HG02885 (cell line): ENCODE measurements around the gene CACNB1.

Experiments
- ATAC-seq: cut with Tn5 transposase; IDR thresholded peaks from one replicate; pipeline ENCODE4 v1.9.1; 2021; ENCODE audit warnings: mild to moderate bottlenecking; ENCODE audit not compliant: unreplicated experiment, poor library complexity

The CACNB1 gene

DNA sequence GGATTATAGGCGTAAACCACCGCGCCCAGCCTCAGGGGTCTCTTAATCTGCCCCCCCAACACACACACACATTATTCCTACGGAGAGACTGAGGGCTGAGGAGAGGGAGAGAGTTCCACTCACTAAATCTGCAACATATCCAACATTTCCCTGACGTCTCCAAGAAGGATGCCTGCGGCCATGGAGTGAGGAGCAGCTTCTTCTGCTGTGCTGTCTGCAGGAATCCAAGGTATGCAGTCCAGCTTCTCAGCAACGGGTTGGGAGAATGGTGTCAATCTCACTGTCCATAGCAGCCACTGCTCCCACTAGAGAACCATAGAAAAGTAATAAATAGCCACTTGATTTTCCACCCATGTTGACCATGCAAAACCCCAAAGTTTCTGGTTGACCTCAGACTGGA lies 41.0 kb downstream of the CACNB1 start:
- no peak for ATAC-seq

DNA sequence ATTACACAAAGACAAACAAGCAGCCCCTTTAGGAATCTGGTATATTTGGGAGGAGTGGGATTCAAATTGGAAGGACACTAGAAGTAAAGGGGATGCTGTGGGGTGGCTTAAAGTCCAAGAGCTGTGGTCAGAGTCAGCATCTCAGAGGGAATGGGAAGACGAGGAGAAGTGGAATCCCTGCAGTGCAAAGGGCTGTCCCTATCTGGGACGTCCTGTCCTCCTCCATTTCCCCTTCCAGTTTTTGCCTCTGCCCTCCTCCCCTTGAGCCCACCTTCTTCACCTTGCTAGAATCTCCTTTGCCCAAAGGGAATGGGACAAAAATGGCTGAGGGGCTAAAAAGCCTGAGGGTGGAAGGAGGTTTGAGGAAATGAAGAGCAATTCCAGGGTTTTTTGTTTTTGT lies 41.8 kb downstream of the CACNB1 start:
- ATAC-seq, result no peak

DNA sequence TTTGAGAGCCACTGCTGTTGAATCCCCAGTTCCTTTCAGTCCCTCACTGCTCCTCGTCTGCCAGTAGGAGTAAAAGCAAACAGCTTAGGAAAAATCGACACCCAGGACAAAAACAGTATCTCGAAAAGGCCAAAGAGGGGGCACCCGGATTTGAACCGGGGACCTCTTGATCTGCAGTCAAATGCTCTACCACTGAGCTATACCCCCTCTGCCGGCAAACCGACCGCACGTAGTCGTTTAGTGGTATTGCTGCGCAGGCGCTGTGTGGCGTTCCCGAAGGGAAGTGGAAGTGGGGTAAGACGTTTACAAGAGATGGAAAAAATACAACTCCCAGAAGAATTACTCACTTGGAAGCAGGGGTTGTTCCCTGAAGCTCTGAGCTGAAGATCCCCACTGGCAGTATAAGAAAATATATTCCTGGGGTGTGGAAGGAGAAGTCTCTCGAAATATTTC lies 43.8 kb downstream of the CACNB1 start:
- ATAC-seq, result peak; percentile 59

DNA sequence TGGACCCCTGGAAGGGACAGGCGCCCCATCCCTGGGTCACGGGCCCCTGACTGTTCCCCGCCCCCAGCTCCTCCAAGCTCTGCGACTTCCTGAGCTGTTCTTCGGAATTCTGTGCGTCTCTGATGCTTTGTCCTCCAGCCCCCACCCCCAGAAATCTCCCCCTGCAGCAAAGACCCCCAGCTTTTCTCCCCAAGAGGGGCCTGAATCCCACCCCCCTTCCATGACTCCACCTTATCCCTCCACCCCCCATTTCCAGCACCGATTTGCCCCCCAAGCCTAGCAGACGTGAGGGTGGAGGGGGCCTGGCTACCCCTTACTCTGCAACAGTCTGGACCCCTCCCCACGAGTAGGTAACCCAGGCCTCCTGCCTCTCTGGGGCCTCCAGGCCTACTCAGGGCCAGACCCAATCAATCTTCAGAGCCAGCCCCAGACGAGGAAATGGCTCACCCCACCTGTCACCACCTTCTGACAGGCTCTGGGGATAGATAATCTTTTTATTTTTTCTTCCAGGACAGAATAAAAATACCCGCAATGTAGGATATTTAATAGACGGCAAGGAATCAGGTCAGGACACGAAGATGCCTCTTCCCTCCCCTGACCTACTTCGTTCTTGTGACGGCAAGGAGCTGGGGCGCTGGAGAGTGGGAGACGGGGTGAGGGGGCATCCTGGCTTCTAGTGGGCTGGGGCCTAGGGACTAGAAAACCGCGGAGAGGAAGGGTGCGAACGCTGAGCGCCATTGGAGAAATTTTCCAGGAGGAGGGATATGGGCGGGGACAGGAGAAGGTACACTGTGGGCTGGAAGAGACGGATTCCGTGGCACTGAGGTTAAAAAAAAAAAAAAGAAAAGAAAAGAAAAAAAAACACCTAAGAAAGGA lies 45.3 kb downstream of the CACNB1 start:
- ATAC-seq, result no peak

DNA sequence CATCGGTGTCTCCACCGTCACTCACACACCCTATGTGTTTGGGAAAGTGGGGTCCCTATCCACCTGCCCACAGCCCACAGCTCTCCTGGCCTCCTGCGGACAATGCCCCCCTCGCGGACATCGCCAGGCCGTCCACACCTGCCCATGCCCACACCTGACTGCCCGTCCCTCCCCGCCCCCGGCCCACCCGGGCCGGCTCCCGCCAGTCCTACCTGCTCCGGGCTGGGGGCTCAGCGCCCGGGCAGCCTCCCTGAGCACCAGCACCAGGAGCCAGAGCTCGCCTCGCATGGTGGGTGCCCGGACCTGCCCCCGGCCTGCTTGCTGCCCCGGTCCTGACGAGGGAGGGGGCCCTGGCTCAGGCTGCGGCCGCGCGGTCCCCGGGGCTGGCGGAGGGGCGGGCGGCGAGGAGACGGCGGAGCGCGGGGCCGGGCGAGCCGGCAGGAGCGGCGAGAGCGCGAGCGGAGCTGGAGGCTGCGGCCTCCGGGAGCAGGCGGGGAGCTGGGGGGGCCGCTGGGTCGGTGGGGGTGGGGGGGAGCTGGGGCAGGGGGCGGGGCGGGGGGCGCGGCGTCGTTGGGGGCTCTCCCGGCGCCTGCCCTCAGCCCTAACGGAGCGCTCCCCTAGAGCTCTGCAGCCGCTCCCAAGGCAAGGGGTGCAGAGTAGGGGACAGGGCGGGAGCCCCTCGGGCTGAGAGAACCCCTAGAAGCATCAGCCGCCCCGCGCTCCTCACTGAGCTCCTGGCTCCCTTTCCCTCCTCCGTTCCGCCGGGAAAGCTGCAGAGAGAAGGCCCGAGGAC lies 46.1 kb downstream of the CACNB1 start, which contains the start of gene PLXDC1:
PLXDC1 (minus strand) TSS at position 488 of the 793 bp plus-strand sequence; CDS start at position 288, 200 bp downstream.
- ATAC-seq, result no peak

DNA sequence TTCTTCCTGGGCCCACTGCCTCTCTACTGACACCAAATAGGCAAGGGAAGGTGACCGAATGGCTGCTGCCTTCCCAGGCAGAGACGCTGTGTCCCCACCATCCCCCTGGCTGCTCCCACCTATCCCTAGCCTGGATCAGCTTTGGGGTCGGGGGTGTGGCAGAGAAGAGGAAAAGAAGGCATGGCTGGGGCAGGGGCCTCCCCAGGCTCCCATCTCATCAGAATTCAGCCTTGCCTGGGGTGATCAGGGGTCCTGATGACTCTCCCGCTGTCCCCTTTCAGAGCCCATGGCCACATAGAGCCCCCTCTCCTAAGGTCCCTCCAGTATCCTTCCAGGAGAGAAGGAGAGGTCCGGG lies 46.7 kb downstream of the CACNB1 start:
- ATAC-seq, result no peak

DNA sequence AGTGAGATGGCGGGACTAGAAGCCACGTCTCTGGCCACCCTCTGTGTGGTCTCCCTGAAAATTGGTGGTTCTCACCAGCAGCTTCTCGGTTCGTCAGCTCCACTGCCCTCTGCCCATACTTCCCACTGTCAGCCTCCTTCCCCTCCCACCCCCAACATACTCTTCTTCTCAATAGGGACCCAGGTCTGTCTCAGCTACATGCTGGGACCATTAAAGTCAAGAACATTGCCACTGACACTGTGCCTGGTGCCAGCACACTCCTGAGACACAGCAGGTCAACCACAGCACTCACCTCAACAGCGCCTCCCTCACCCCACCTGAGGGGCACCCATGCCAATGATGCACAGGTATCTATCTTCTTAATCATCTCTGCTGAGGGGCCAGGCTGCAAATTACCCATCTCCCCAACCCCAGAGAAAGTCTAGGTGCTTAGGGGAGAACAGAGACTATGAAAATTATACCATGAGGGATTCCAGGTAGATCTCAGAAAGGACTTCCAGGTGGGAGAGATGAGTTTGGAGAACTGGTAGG lies 47.3 kb downstream of the CACNB1 start:
- no peak for ATAC-seq

DNA sequence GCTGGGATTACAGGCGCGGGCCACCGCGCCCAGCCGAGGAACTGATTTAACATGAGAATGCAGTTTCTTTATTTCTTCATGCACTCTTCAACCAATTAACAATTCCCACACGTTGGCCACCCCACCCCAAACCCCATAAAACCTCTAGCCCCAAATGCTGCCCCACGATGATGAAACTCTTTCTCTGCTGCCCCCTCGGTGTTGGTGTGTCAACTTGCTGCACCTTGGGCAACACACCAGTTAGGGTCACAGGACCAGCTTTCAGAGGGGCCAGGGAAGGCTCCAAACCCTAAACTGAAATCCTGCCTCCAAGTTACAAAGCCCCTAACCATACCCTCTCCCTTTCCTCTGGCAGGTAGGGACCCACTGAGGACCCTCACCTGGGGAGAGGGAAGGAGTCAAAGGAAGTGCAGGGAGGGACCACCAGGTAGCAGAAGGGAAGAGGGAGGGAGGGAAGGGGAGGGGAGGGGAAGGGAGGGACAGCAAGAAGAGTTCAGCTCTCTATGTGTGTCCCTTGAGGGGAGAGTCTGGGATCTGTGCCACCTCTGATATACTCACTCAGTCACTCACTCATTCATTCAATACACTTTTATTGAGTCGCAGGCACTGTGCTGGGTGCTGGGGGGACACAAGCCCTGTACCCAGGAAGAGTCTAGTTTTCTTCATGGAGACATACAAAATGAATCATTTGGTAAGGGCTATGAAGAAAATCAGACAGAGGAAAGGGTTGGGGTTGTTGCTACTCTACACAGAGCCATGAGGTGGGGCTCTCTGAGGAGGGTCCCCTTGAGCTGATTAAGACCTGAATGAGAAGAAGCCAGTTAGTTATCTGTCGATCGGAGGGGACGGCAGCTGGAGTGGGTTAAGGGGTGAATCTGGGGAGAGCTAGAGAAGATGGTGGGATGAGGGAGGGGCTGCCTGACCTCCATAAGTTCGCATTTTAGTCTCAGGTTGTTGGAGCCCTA lies 50.0 kb downstream of the CACNB1 start:
- no peak for ATAC-seq

DNA sequence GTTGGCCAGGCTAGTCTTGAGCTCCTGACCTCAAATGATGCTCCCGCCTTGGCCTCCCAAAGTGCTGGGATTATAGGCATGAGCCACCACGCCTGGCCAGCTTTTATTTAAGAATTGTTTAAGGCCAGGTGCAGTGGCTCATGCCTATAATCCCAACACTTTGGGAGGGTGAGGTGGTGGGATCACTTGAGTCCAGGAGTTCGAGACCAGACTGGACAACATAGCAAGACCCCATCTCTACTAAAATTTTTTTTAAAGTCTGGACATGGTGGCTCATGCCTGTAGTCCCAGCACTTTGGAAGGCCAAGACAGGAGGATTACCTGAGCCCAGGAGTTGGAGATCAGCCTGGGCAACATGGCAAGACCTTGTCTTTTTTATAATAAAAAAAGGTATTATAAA lies 51.2 kb downstream of the CACNB1 start:
- ATAC-seq, result no peak

DNA sequence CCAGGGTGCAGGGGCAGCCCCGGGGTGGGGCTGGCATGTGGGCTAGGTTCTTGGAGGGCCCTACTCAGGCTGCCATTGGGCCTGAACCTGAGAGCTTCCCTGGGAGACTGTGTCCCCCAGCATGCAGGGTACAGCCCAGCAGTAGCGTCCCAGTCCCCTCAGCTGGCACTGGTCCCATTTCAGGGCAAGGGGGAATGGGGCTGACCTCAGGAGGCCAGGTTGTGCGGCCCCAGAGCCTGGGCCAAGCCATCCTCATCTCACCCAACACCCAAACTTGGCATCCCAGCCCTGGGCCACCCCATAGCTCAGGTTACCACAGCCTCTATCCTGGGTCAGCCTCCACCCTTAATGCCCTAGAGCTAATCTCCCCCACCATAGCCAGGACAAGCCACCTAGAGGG lies 52.3 kb downstream of the CACNB1 start:
- no peak for ATAC-seq

DNA sequence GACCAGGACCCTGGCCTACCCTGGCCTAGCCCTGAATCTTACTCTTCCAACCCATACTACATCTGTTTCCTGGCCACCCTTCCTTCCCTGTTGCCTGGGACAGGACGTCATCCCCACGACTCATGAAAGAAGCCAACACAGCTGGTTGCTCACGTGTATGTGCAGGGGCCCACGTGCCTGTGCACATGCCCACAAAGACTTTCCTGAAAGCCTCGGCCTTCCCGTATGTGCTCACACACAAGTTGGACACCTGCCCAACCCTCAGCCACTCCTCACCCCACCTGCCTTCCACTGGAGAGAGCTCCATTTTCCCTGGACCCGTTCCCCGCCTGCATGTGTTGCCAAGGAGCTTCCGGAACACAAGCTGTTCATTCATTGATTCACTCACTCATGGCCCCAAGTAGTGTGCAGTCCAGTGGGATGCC lies 53.0 kb downstream of the CACNB1 start:
- ATAC-seq, result no peak

DNA sequence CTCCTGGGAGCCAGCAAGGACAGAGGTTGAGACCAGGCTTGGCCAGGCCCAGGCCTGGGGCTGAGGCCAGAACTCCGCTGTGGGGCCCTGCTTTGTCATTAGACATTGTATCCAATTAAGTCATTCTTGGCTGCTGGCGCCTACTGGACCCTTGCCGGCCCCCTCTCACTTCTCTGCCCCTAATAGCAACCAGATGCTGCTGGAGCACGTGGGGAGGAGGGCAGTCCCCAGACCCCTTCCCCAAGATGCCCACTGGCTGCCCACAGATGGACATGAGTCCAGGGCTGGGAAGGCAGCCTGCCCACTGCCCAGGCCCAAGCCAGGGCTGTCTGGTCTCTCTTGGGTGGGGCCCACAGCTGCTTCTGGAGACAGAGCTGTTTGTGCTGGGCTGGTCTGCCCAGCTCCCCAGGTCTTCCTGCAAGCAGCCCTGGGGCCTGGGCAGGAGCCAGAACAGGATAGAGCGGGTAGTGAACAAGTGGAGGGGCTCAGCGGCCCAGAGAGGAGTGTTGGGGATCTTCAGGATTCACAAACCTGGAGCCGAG lies 53.8 kb downstream of the CACNB1 start:
- no peak for ATAC-seq

DNA sequence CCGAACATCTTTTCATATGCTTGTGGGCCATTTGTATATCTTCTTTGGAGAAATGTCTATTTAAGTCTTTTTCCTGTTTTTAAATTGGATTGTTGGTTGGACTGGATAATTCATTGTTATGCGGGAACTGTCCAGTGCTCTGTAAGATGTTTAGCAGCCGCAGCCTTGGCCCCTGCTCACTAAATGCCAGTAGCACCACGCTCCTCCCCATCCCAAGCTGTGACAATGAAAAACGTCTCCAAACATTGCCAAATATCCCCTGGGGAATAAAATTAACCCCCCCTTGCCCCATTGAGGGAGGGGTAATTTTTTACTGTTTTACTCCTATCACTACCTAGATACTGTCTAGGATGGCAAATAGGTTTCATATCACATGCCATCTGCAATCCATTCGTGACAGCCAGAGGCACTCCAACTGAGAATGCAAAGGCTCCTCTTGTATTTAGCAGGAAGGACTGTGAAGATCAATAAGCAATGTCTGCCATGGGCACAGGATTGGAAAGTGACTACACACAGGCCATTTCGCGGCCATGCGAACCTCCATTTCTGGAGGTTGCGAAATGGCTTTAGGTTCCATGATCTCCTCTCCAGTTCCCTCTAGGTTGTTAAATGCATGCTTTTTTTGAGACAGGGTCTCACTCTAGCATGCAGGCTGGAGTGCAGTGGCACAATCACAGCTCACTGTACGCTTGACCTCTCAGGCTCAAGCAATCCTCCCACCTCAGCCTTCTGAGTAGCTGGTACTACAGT lies 55.4 kb downstream of the CACNB1 start:
- ATAC-seq, result no peak

DNA sequence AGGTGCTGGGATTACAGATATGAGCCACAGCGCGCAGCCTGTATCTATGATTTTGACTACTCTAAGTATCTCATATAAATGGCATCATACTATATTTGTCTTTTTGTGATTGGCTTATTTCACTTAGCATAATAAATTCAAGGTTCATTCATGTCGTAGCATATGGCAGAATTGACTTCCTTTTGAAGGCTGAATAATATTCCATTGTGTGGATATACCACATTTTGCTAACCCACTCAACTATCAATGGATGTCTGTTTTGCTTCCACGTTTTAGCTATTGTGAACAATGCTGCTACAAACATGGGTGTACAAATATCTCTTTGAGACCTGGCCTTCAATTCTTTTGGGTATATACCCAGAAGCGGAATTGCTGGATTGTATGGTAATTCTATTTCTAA lies 56.2 kb downstream of the CACNB1 start:
- ATAC-seq, result no peak

DNA sequence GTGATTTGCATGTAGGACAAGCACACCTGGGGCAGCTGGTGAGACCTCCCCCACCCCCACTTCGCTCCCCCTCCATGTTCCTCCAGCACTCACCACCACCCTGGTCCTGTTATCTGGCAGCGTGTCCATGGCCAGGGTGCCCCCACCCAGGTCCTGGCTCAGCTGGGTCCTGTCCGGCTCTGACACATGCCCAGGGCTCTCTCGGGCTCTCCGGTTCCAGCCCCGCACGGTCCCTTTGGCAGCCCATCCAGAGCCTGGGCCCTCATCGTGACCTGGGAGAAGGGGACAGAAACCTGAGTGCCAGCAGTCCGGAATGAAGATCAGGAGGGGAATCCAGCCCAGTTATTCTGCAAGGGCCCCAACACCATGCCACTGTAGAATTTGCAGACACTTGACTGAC lies 57.9 kb downstream of the CACNB1 start:
- ATAC-seq, result no peak

DNA sequence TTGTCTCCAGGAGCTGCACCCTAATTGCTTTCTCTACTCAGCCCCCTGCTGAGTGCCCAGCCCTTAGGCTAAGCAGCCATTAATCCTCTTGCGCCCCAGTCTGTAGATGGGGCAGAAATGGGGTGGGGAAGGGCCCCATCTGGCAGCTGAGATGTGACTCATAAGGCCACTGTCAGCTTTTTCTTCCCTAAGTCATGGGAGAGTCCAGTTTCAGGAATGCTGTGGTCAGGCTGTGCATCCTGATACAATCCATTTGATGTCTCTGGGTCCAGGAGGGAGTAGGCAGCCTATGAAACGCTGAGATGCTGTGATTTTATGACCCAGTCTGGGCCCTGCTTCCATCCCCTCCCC lies 58.3 kb downstream of the CACNB1 start:
- ATAC-seq, result no peak

DNA sequence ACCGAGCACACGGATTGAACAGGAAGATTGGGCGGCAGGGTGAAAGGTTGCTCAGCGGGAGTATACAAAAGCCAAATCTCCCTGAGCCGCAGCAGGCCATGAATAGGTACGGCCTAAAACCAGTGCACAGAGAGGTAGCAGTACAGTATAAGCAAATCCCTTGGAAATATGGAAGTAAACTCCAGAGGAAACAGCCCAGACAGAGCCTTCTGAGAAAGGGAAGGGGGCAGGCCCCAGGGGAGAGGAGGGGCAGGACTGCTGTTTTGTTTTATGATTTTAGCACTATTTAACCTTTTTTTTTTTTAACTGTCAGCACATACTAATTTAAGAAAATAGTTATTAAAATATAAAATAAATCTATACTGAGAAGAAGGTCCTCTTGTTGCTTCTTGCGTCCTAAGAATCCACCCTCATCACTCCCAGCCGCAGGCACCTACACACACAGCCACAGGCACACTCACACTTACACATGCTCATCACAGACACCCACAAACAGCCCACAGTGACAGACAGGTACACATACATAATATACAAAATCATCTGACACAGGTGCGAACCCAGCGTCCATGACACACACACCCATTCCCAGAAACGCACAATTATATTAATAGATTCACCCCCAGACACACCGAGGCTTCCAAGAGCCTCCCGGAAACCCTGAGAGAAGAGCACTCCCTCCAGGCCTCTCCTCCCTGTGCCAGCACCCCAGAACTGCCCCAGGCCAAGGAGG lies 58.9 kb downstream of the CACNB1 start:
- ATAC-seq, result no peak

DNA sequence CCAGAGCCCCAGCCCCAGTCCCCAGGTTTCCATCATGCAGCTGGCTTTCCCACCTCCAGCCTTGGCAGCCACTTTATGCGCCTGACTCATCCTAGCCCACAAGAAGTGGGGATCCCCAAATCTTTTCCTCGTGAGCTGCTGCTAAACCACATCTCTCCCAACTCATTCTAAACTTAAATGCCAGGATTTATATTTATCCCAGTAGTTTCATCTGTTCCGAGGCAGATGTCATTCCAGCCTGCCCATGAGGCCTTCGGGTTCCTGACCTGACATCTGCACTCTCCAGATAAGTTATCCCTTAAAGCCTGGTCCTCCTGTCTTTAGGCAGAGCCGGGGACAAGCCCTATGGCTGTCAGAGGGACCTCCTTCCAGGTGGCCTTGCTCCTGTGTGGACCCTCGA lies 62.6 kb downstream of the CACNB1 start:
- no peak for ATAC-seq

DNA sequence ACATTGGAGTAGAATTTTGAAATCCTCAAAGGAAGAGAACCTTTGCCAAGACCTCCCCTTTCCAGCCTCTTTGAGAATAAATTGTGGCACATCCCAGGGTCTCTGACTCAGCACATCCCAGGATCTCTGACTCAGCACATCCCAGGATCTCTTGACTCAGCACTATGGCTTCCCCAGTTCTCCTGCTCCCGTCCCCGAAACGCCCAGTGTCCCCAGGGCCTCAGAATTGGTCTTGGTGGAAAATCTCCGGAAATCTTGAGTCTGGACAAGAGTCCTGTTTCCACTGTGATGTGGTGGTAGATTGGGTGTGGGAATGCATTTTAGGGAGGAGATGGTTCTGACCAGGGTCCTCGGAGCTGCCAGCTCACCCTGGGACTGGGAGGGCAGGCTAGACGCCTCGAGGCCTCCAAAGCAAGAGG lies 65.3 kb downstream of the CACNB1 start:
- no peak for ATAC-seq
